NOMO-1 treated with dmso at 0.1 percent for 144 hours (cell line): Measurements from ENCODE around the gene CFAP298.
"Not testable (repeated sequence)": the region's sequence is repeated elsewhere in the genome, so short reads cannot be mapped to it uniquely, and the experiment has no call there.

Experiments used
- DNase-seq: peaks from one replicate; lab custom pipeline; 2025; ENCODE audit not compliant: unreplicated experiment; lab: John Stamatoyannopoulos, UW

CFAP298 gene, protein sequence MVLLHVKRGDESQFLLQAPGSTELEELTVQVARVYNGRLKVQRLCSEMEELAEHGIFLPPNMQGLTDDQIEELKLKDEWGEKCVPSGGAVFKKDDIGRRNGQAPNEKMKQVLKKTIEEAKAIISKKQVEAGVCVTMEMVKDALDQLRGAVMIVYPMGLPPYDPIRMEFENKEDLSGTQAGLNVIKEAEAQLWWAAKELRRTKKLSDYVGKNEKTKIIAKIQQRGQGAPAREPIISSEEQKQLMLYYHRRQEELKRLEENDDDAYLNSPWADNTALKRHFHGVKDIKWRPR

DNA sequence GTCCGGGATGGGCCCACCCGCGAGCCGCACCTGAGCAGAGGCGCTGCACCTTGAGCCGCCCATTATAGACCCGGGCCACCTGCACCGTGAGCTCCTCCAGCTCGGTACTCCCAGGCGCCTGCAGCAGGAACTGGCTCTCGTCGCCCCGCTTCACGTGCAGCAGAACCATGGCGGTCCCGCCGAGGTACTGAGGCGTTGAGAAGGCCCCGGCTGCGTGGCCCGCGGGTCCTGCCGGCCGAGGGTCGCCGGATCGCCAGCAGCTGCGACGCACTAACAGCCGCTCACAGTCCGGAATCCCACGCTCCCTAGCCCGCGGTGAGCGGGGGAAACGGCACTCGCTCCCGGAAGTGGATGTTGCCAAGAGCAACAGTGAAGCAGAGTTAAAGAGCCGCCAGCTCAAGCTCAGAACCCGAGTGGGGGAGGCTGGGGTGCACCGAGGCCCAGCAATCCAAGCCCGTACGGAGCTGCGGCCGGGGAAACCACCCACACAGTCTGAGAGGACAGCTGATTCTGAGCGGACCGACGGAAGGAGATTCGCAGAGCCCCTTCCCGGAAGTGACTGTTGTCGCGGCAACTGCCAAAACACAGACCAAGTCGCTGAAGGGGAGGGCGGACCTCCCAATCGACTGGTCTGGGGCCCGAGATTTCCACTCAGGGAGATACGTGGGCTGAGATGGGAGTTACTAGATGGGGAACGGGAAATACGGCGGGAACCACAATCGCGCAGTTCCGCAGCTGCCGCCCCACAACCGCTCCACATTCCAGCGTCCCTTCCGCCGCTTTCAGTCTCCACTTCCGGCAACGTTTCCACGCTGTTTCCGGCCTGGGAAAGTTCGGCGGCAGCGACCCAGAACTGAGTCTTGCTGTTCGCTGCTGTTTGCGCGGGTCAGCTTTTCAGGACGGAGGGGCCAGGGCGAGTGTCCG, at the start of gene CFAP298:
Gene CFAP298, minus strand, starts transcription at position 303 of the 924 bp plus-strand sequence. Its CDS starts 134 bp downstream, at position 169.
- DNase-seq, result peak; percentile 84

DNA sequence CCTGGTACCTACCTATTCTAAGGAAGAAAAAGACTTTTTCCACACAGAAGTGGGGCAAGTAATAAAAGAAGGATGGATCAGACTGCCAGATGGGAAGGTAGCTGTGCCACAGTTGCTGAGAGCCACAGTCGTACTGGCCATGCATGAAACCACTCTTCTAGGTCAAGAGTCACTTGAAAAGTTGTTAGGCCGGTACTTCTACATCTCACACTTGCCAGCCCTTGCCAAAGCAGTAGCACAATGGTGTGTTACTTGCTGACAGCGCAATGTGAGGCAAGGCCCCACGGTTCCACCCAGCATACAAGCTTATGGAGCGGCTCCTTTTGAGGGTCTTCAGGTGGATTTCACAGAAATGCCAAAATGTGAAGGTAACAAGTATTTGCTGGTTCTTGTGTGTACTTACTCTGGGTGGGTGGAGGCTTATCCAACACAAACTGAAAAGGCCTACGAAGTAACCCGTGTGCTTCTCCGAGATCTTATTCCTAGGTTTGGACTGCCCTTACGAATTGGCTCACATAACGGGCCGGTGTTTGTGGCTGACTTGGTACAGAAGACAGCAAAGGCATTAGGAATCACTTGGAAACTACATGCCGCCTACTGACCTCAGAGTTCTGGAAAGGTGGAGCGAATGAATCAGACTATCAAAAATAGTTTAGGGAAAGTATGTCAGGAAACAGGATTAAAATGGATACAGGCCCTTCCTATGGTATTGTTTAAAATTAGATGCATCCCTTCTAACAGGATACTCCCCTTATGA, 49.0 kb upstream of the CFAP298 start:
- not testable (repeated sequence) for DNase-seq

GRCh38 chr21:32658524-32658923, 46.3 kb upstream of the CFAP298 start:
- no peak for DNase-seq

- DNase-seq, result peak; percentile 11
These were observed 41.2 kb upstream of the CFAP298 start for GRCh38 chr21:32653326-32653901.

DNA sequence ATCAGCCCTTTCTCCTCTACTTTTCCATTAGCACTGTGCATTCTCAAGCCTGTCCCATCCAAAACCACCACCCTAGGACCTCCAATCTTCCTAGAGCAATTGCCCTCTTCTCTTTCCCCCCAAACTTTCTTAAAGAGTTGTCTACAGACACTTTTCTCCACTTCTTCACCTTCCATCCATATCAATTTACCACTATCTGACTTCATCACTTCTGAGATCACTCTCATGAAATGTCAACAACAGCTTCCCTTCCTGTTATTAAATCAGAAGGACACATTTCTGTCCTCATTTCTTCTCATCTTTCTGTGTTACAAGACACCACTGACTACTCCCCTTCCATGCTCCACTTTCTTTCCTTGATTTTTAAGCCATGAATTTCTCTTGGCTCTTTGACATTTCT, 36.0 kb upstream of the CFAP298 start:
- no peak for DNase-seq

- no peak for DNase-seq
These were observed 33.3 kb upstream of the CFAP298 start for GRCh38 chr21:32645261-32646182.

- DNase-seq, result no peak
These were observed 29.8 kb upstream of the CFAP298 start for GRCh38 chr21:32641710-32642698.

DNA sequence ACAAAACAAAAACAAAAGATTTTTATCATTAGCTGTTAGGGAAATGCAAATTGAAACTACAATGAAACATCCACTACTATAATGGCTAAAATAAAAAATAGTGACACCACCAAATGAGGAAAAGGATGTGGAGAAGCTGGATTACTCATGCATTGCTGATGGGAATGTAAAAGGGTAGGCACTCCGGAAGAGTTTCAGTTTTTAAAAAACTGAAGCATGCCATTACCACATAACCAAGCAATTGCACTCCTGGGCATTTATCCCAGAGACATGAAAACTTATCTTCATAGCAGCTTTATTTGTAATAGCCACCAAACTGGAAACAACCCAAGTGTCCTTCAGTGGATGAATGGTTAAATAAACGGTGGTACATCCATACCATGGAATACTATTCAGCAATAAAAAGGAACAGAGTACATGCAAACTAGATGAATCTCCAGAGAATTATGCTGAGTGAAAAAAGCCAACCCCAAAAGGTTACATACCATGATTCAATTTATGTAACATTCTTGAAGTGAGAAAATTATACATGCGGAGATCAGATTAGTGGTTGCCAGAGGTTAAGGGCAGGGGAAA, 14.5 kb upstream of the CFAP298 start:
- DNase-seq, result no peak

GRCh38 chr21:32618218-32618617, 6.0 kb upstream of the CFAP298 start:
- not testable (repeated sequence) for DNase-seq

- DNase-seq, result no peak
These were observed 1.4 kb upstream of the CFAP298 start for GRCh38 chr21:32613436-32614043.

DNA sequence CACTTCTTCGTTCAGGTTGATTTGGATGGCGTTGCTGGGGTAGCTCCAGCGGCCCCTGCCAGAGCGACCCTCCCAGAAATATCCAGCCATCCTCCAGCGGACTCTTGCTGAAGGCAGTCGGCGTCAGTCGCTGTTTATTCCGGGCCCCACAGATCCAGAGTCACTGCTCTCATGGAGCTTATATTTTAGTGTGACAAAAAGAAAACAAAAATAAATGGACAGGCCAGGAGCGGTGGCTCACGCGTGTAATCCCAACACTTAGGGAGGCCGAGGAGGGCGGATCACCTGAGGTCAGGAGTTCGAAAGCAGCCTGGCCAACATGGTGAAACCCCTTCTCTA, 791 bp upstream of the CFAP298 start:
- DNase-seq, result no peak

DNA sequence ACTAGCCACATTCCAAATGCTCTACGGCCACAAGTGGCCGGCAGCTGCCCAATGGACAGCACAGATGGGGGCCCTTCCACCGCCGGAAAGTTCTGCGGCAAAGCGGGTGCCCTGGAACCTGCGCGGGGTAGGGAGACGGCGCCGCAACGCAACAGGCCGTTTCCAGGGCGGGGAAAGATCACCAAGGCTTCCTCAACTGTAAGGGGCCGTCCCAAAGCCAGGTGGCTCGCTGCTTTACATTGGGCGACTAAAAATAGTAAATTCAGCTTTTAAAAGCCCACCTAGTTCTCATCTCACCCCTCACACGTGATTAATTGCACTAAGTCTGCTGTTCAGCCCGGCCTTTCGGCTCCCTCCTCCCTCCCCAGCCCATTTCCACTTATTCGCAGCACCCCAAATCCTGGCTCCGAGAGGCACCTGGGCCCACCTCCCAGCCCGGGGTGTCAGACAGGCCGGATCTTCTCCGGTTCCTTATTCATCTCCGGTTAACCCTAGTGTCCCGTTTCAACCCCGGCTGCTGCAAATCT, 643 bp downstream of the CFAP298 start:
- peak; percentile 25 for DNase-seq

DNA sequence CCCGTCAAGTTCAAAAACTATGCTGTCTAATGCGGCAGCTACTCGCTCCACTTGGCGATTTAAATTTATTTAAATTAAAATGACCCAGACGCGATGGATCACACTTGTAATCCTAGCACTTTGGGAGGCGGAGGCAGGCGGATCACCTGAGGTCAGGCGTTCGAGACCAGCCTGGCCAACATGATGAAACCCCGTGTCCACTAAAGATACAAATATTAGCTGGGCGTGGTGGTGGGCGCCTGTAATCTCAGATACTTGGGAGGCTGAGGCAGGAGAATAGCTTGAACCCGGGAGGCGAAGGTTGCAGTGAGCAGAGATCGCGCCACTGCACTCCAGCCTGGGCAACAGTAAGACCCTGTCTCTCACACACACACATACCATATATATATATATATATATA, 1.2 kb downstream of the CFAP298 start:
- DNase-seq, result not testable (repeated sequence)

GRCh38 chr21:32608851-32609250, 3.3 kb downstream of the CFAP298 start:
- DNase-seq, result no peak

GRCh38 chr21:32605469-32605868, 6.7 kb downstream of the CFAP298 start:
- DNase-seq, result no peak

- DNase-seq, result no peak
These were observed 7.7 kb downstream of the CFAP298 start for GRCh38 chr21:32604464-32604863.

DNA sequence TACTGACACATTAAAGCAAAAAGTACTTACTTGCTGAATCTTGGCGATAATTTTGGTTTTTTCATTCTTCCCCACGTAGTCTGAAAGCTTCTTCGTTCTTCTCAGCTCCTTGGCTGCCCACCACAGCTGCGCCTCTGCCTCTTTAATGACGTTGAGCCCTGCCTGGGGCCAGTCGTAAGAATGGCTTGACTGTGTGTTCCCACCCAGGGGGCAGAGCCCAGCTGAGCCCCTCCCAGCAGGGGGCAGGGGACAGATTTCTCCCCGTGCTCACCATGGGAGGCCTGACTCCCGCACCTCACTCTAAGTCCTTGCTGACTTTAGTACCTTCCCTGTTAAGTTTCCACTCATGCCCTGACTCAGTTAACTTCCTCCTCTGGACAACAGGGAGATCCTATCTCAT, 9.0 kb downstream of the CFAP298 start:
- no peak for DNase-seq

- no peak for DNase-seq
These were observed 10.1 kb downstream of the CFAP298 start for GRCh38 chr21:32602099-32602498.
